DLD1 (cell line): ENCODE results near the gene LAMP2.
"Not testable (repeated sequence)": the region's sequence is repeated elsewhere in the genome, so short reads cannot be mapped to it uniquely, and the experiment has no call there.

Experiments
- in situ Hi-C: cut with HindIII; loops from 2 replicates; pipeline ENCODE4 v1.10.0; 2017; ENCODE audit warnings: low sequenced_read_pairs

The LAMP2 gene

GRCh38 chrX:120468825-120469525 lies at the start of gene LAMP2:
Gene LAMP2 (minus strand): TSS chrX:120469296. CDS start chrX:120469169, 127 bp downstream.
- in situ Hi-C loops: no loop called here

GRCh38 chrX:120517936-120518335 lies 48.8 kb upstream of the LAMP2 start:
- in situ Hi-C loops: no loop called here

GRCh38 chrX:120514236-120514635 lies 45.1 kb upstream of the LAMP2 start:
- in situ Hi-C loops: no loop called here

GRCh38 chrX:120512627-120513026 lies 43.5 kb upstream of the LAMP2 start:
- in situ Hi-C loops: no loop called here

- in situ Hi-C loops: no loop called here
These were observed 43.1 kb upstream of the LAMP2 start for GRCh38 chrX:120512222-120512621.

- in situ Hi-C loops: no loop called here
These were observed 35.5 kb upstream of the LAMP2 start for GRCh38 chrX:120504569-120504968.

- in situ Hi-C loops: no loop called here
These were observed 30.4 kb upstream of the LAMP2 start for GRCh38 chrX:120499301-120500072.

GRCh38 chrX:120490119-120490518 lies 21.0 kb upstream of the LAMP2 start:
- in situ Hi-C loops: not testable (repeated sequence)

GRCh38 chrX:120486786-120487185 lies 17.7 kb upstream of the LAMP2 start:
- in situ Hi-C loops: no loop called here

- in situ Hi-C loops: no loop called here
These were observed 16.8 kb upstream of the LAMP2 start for GRCh38 chrX:120485638-120486520.

GRCh38 chrX:120485315-120485637 lies 16.2 kb upstream of the LAMP2 start:
- in situ Hi-C loops: no loop called here

GRCh38 chrX:120477453-120477852 lies 8.4 kb upstream of the LAMP2 start:
- in situ Hi-C loops: no loop called here

- in situ Hi-C loops: no loop called here
These were observed 7.6 kb upstream of the LAMP2 start for GRCh38 chrX:120476714-120477113.

GRCh38 chrX:120475447-120475846 lies 6.4 kb upstream of the LAMP2 start:
- in situ Hi-C loops: not testable (repeated sequence)

GRCh38 chrX:120474085-120474484 lies 5.0 kb upstream of the LAMP2 start:
- in situ Hi-C loops: no loop called here

- in situ Hi-C loops: not testable (repeated sequence)
These were observed 561 bp upstream of the LAMP2 start for GRCh38 chrX:120469657-120470056.

GRCh38 chrX:120468479-120468824 lies 644 bp downstream of the LAMP2 start:
- in situ Hi-C loops: no loop called here

- in situ Hi-C loops: no loop called here
These were observed 1.0 kb downstream of the LAMP2 start for GRCh38 chrX:120468071-120468470.

- in situ Hi-C loops: no loop called here
These were observed 4.7 kb downstream of the LAMP2 start for GRCh38 chrX:120464411-120464810.

GRCh38 chrX:120463241-120463640 lies 5.9 kb downstream of the LAMP2 start:
- in situ Hi-C loops: no loop called here

GRCh38 chrX:120462370-120462769 lies 6.7 kb downstream of the LAMP2 start:
- in situ Hi-C loops: no loop called here

GRCh38 chrX:120459309-120459708 lies 9.8 kb downstream of the LAMP2 start:
- in situ Hi-C loops: no loop called here
